BJ (cell line): ENCODE results near the gene CC2D2B. TPM values are rescaled to one million over a fixed set of nuclear protein-coding genes. Genes with fewer than 3 reads are reported as not detected.

ENCODE experiments used
- CTCF ChIA-PET: fragments of 350-600 bp; formaldehyde crosslinking; extraction: SDS; loops from one replicate; lab custom pipeline; 2021; ENCODE audit warnings: antibody characterized with exemption, inconsistent platforms; lab: Yijun Ruan, JAX
- POLR2A ChIA-PET: fragments of 300-600 bp; sonication (Branson Sonifier 250); formaldehyde crosslinking; extraction: SDS; loops from one replicate; lab custom pipeline; 2021; ENCODE audit warnings: antibody characterized with exemption; lab: Charles Lee
- DNase-seq: peaks from one replicate; pipeline ENCODE4 v3.0.0-alpha.2; 2011; ENCODE audit warnings: low read depth
- H3K27me3 ChIP-seq: 2 replicates; pipeline ENCODE4 v1.6.0; 2011; ENCODE audit warnings: low read length; ENCODE audit not compliant: control insufficient read depth, insufficient read depth
- H3K36me3 ChIP-seq: 2 replicates; pipeline ENCODE4 v1.5.1; 2011; ENCODE audit warnings: low read length; ENCODE audit not compliant: control insufficient read depth, insufficient read depth
- H3K4me3 ChIP-seq: 2 replicates; pipeline ENCODE4 v1.5.1; 2011; ENCODE audit warnings: low read depth, mild to moderate bottlenecking, control low read depth, low read length
- CTCF ChIP-seq: IDR thresholded peaks from 2 replicates; pipeline ENCODE4 v1.5.1; 2011; ENCODE audit warnings: low read depth, mild to moderate bottlenecking, control low read depth, inconsistent platforms, low read length, moderate library complexity; ENCODE audit not compliant: insufficient read depth
- polyA plus RNA-seq: library from polyadenylated mRNA; depleted of rRNA; stranded (reverse); fragments of >200 nt; gene quantifications from 2 replicates; pipeline ENCODE4 v1.2.3, GENCODE V29; 2011

The CC2D2B gene
- polyA plus RNA-seq, 1 experiment: not detected

- Histone ChIP-seq H3K36me3 (no peaks in the 10 kb centered on the region), H3K4me3 (no peak overlapping the region), H3K27me3 (no peaks in the 10 kb centered on the region)
- CTCF ChIA-PET: interaction anchor here (1.0 to 4.1 kb wide), 19 partner anchors 8 to 210 kb away, joined by 3 to 51 read pairs (median 4); partner anchors contain the start of genes ALDH18A1 and TCTN3
- no peak for DNase-seq
- POLR2A ChIA-PET: no interaction called here
- TF ChIP-seq CTCF: no peak
These were observed 41.8 kb upstream of the CC2D2B start for GRCh38 chr10:95865814-95866466.

- Histone ChIP-seq H3K27me3 (no peaks in the 10 kb centered on the region), H3K36me3 (no peaks in the 10 kb centered on the region), H3K4me3 (no peak overlapping the region)
- TF ChIP-seq CTCF: no peak
- ChIA-PET POLR2A (no interaction called here), CTCF (interaction anchor here (1.9 to 4.1 kb wide), 3 partner anchors 26 to 172 kb away, joined by 6 to 51 read pairs (median 20); partner anchors contain the start of gene TCTN3)
- no peak for DNase-seq
These were observed 41.3 kb upstream of the CC2D2B start for GRCh38 chr10:95866467-95866842.

GRCh38 chr10:95867866-95868265, 39.9 kb upstream of the CC2D2B start:
- CTCF ChIA-PET: no interaction called here
- no peak for DNase-seq
- POLR2A ChIA-PET: no interaction called here
- Histone ChIP-seq H3K36me3 (no peaks in the 10 kb centered on the region), H3K4me3 (no peak overlapping the region), H3K27me3 (no peaks in the 10 kb centered on the region)
- TF ChIP-seq CTCF: no peak

- ChIA-PET POLR2A (no interaction called here), CTCF (interaction anchor here (2.1 kb wide), 1 partner anchor 178 kb away, joined by 8 read pairs; the partner anchor contains the start of gene TCTN3)
- Histone ChIP-seq H3K36me3 (peaks cover 2% of the 10 kb centered on the region), H3K4me3 (no peak overlapping the region), H3K27me3 (no peaks in the 10 kb centered on the region)
- no peak for TF ChIP-seq CTCF
- DNase-seq: no peak
These were observed 35.5 kb upstream of the CC2D2B start for GRCh38 chr10:95872158-95872711.

GRCh38 chr10:95873139-95873538, 34.6 kb upstream of the CC2D2B start:
- CTCF ChIA-PET: interaction anchor here (1.9 to 2.6 kb wide), 3 partner anchors 8 to 179 kb away, joined by 5 to 8 read pairs (median 8); partner anchors contain the start of gene TCTN3
- TF ChIP-seq CTCF: no peak
- Histone ChIP-seq H3K27me3 (no peaks in the 10 kb centered on the region), H3K36me3 (peaks cover 2% of the 10 kb centered on the region), H3K4me3 (no peak overlapping the region)
- POLR2A ChIA-PET: no interaction called here
- DNase-seq: no peak
